Neuronal stem cell (in vitro differentiated cells): Measurements from ENCODE around the gene TAS1R3.

Experiments
- DNase-seq: peaks from one replicate; pipeline ENCODE4 v3.0.0-alpha.2; 2013; ENCODE audit warnings: low spot score
- H2AFZ ChIP-seq: one replicate; pipeline ENCODE4 v1.6.1; 2013; ENCODE audit warnings: mild to moderate bottlenecking, low read length, inconsistent platforms
- H2AK5ac ChIP-seq: 2 replicates; pipeline ENCODE4 v1.6.1; 2013; ENCODE audit warnings: low read depth, mild to moderate bottlenecking, inconsistent platforms, low read length, moderate library complexity, mixed read lengths
- H2BK120ac ChIP-seq: 2 replicates; pipeline ENCODE4 v1.6.1; 2013; ENCODE audit warnings: low read depth, mild to moderate bottlenecking, inconsistent platforms, low read length, moderate library complexity, mixed read lengths
- H2BK12ac ChIP-seq: one replicate; pipeline ENCODE4 v1.6.1; 2013; ENCODE audit warnings: low read length, inconsistent platforms
- H2BK15ac ChIP-seq: 2 replicates; pipeline ENCODE4 v1.6.1; 2013; ENCODE audit warnings: mild to moderate bottlenecking, low read length, inconsistent platforms, mixed read lengths
- H2BK5ac ChIP-seq: one replicate; pipeline ENCODE4 v1.6.1; 2013; ENCODE audit warnings: inconsistent platforms, mild to moderate bottlenecking, low read length, moderate library complexity
- H3K14ac ChIP-seq: one replicate; pipeline ENCODE4 v1.6.1; 2013; ENCODE audit warnings: low read length, inconsistent platforms
- H3K18ac ChIP-seq: 2 replicates; pipeline ENCODE4 v1.6.1; 2013; ENCODE audit warnings: low read length, inconsistent platforms
- H3K23ac ChIP-seq: 2 replicates; pipeline ENCODE4 v1.6.1; 2013; ENCODE audit warnings: low read depth, mild to moderate bottlenecking, mixed read lengths, low read length, inconsistent platforms; ENCODE audit not compliant: poor library complexity
- H3K27ac ChIP-seq: replicated peaks from 3 replicates; pipeline ENCODE4 v1.5.1; 2013; ENCODE audit warnings: low read length, inconsistent platforms
- H3K27me3 ChIP-seq, 3 experiments: 2 replicates each; pipeline ENCODE4 v1.6.1; 2013; ENCODE audit warnings: low read length in 3 of 3, mild to moderate bottlenecking in 2 of 3, inconsistent platforms in 1 of 3, low read depth in 1 of 3, mixed read lengths in 1 of 3, moderate library complexity in 1 of 3; ENCODE audit not compliant: control insufficient read depth in 3 of 3, insufficient read depth in 3 of 3
- H3K36me3 ChIP-seq, 2 donors: replicated peaks in 1 of 2; 2 replicates each; pipeline ENCODE4 v1.6.1; 2013; ENCODE audit warnings: low read length in 2 of 2; ENCODE audit not compliant: control insufficient read depth in 2 of 2, insufficient read depth in 2 of 2
- H3K4ac ChIP-seq: 2 replicates; pipeline ENCODE4 v1.6.1; 2013; ENCODE audit warnings: inconsistent platforms, mild to moderate bottlenecking, low read length, moderate library complexity
- H3K4me1 ChIP-seq, 2 donors: 1 replicate in 1 of 2; 2 replicates in 1 of 2; pipeline ENCODE4 v1.6.1; 2013; ENCODE audit warnings: low read length in 2 of 2, low read depth in 1 of 2; ENCODE audit not compliant: control insufficient read depth in 2 of 2, insufficient read depth in 1 of 2
- H3K4me2 ChIP-seq: one replicate; pipeline ENCODE4 v1.6.1; 2013; ENCODE audit warnings: mild to moderate bottlenecking, low read length, inconsistent platforms; ENCODE audit not compliant: insufficient read depth, poor library complexity, severe bottlenecking
- H3K4me3 ChIP-seq, 2 donors: 2 replicates each; pipeline ENCODE4 v1.5.1; 2013; ENCODE audit warnings: low read length in 2 of 2, mild to moderate bottlenecking in 2 of 2, inconsistent platforms in 1 of 2, moderate library complexity in 1 of 2
- H3K79me1 ChIP-seq: one replicate; pipeline ENCODE4 v1.6.1; 2013; ENCODE audit warnings: low read depth, mild to moderate bottlenecking, inconsistent platforms, low read length, moderate library complexity
- H3K9ac ChIP-seq: one replicate; pipeline ENCODE4 v1.6.1; 2013; ENCODE audit warnings: mild to moderate bottlenecking, low read depth, low read length, inconsistent platforms; ENCODE audit not compliant: poor library complexity
- H3K9me3 ChIP-seq, 2 donors: replicated peaks in 1 of 2; 2 replicates each; pipeline versions ENCODE3 to v1.6.1; 2013; ENCODE audit warnings: low read length in 2 of 2, mild to moderate bottlenecking in 2 of 2, inconsistent platforms in 1 of 2, low read depth in 1 of 2, mixed read lengths in 1 of 2, moderate library complexity in 1 of 2; ENCODE audit not compliant: control insufficient read depth in 2 of 2, insufficient read depth in 1 of 2
- H4K8ac ChIP-seq: one replicate; pipeline ENCODE4 v1.6.1; 2013; ENCODE audit warnings: low read depth, mild to moderate bottlenecking, inconsistent platforms, low read length, moderate library complexity
- H4K91ac ChIP-seq: one replicate; pipeline ENCODE4 v1.6.1; 2013; ENCODE audit warnings: low read length, low read depth, mild to moderate bottlenecking, inconsistent platforms; ENCODE audit not compliant: poor library complexity
- WGBS, 2 donors: extraction: QIAGEN DNeasy Blood & Tissue Kit; methylation state at CpG; one replicate each; pipeline ENCODE4 v1.1.7; 2013; ENCODE audit warnings: missing lambda C conversion rate in 2 of 2, mixed read lengths in 1 of 2; ENCODE audit not compliant: insufficient read length in 2 of 2, insufficient replicate concordance in 1 of 2; ENCODE audit errors: extremely low coverage in 2 of 2; 5-methylcytosine and 5-hydroxymethylcytosine counted together

The TAS1R3 gene

DNA sequence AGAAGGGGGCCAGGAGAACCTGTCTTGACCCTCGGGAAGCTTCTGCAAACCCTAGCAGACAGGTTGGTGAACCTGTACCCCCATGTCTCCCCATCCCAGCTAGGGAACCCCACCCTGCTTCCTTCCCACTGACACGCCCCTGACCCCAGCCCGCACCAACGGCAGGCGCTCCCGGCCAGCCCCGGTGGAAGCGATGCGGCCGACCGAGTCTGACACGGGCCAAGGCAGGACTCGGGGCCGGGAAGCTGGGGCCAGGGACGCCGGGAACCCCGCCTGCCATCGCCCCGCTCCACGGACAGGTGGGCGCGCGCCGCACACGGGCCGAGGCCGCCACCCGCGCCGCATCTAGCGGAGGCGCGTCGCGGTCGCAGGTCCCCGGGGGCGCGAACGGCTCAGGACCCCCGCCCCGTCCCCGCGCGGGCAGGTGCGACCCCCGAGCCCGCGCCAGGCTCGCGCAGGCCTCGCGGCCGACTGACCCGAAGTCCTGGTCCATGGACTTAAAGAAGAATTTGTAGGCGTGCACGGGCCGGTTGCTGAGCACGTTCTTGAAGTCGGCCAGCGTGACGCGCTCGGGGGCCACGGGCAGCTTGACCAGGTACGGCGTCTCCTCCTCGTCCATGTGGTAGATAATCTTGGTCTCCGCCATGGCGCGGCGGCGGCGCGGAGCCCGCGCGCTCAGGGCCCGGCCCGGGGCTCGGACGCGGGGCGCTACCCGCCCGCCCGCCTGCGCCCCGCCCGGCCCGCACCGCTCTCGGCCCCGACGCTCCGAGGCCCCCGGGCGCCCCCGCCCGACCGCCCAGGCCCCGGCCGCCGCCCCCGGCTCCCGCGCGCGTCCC lies 17.6 kb downstream of the TAS1R3 start:
- peak overlapping the region; percentile 67 for H2BK15ac ChIP-seq
- H3K14ac ChIP-seq: peak overlapping the region; percentile 97
- no CpG with 5 or more reads among the region's 109 CpGs for WGBS, 2 donors
- peaks cover 24 to 27% of the 10 kb centered on the region in 2 donors for H3K4me1 ChIP-seq
- no peak for DNase-seq
- H3K18ac ChIP-seq: peak overlapping the region; percentile 94
- no peak overlapping the region for H3K4ac ChIP-seq
- H3K4me3 ChIP-seq: peak overlapping the region; percentile 83 to 96
- H3K79me1 ChIP-seq: peaks cover 33% of the 10 kb centered on the region
- peaks cover 2 to 5% of the 10 kb centered on the region in 2 donors for H3K36me3 ChIP-seq
- no peak overlapping the region for H2BK120ac ChIP-seq
- H3K4me2 ChIP-seq: peak overlapping the region; percentile 100
- no peak overlapping the region for H4K91ac ChIP-seq
- peak overlapping the region; percentile 80 for H2AFZ ChIP-seq
- H4K8ac ChIP-seq: peak overlapping the region; percentile 65
- H2BK5ac ChIP-seq: peak overlapping the region; percentile 82
- peaks cover 0 to 6% (median 1%) of the 10 kb centered on the region in 3 experiments for H3K27me3 ChIP-seq
- no peak overlapping the region for H2BK12ac ChIP-seq
- H2AK5ac ChIP-seq: peak overlapping the region; percentile 88
- H3K9ac ChIP-seq: peak overlapping the region; percentile 99
- peak overlapping the region; percentile 98 for H3K23ac ChIP-seq
- H3K9me3 ChIP-seq: peaks cover 0 to 3% of the 10 kb centered on the region in 2 donors
- no peak overlapping the region for H3K27ac ChIP-seq

- WGBS, 2 donors: no CpG with 5 or more reads among the region's 122 CpGs
- peak within 1 kb of the TSS; percentile 100 for H3K4me2 ChIP-seq
- H2BK5ac ChIP-seq: peak within 1 kb of the TSS; percentile 99
- H2BK120ac ChIP-seq: no peak within 1 kb of the TSS
- peaks cover 24 to 34% of the 10 kb centered on the region in 2 donors for H3K4me1 ChIP-seq
- peak within 1 kb of the TSS; percentile 93 for H2AFZ ChIP-seq
- peak within 1 kb of the TSS; percentile 99 for H3K9ac ChIP-seq
- peaks cover 0 to 3% of the 10 kb centered on the region in 2 donors for H3K9me3 ChIP-seq
- H3K27me3 ChIP-seq: peaks cover 0 to 14% (median 6%) of the 10 kb centered on the region in 3 experiments
- peak within 1 kb of the TSS; percentile 96 to 99 for H3K4me3 ChIP-seq
- peak within 1 kb of the TSS; percentile 65 for H4K8ac ChIP-seq
- peak within 1 kb of the TSS; percentile 97 for H4K91ac ChIP-seq
- H3K23ac ChIP-seq: peak within 1 kb of the TSS; percentile 98
- H2AK5ac ChIP-seq: peak within 1 kb of the TSS; percentile 97
- peak within 1 kb of the TSS; percentile 97 for H3K14ac ChIP-seq
- H3K18ac ChIP-seq: peak within 1 kb of the TSS; percentile 99
- peak within 1 kb of the TSS; percentile 84 for H2BK12ac ChIP-seq
- H3K79me1 ChIP-seq: peaks cover 29% of the 10 kb centered on the region
- peak; percentile 69 for DNase-seq
- peaks cover 2 to 5% of the 10 kb centered on the region in 2 donors for H3K36me3 ChIP-seq
- peak within 1 kb of the TSS; percentile 84 for H3K27ac ChIP-seq
- peak within 1 kb of the TSS; percentile 67 for H2BK15ac ChIP-seq
- H3K4ac ChIP-seq: no peak within 1 kb of the TSS
These were observed 18.4 kb downstream of the TAS1R3 start, which contains the start of gene DVL1 for GRCh38 chr1:1349256-1350012. TSS of gene DVL1 (minus strand) at chr1:1349418. CDS start at chr1:1349065, 353 bp downstream.

- peak overlapping the region; percentile 71 for H3K14ac ChIP-seq
- peak overlapping the region; percentile 29 for H3K23ac ChIP-seq
- no peak overlapping the region for H2BK120ac ChIP-seq
- peaks cover 15% of the 10 kb centered on the region for H3K79me1 ChIP-seq
- H4K8ac ChIP-seq: no peak overlapping the region
- H3K9ac ChIP-seq: peak overlapping the region; percentile 60
- peaks cover 26 to 39% of the 10 kb centered on the region in 2 donors for H3K4me1 ChIP-seq
- H3K4me2 ChIP-seq: peak overlapping the region; percentile 33
- peak overlapping the region; percentile 66 for H2BK5ac ChIP-seq
- no CpG with 5 or more reads among the region's 29 CpGs for WGBS, 2 donors
- peak overlapping the region; percentile 10 for H2BK12ac ChIP-seq
- H3K36me3 ChIP-seq: peaks cover 2 to 5% of the 10 kb centered on the region in 2 donors
- peaks cover 0 to 25% (median 14%) of the 10 kb centered on the region in 3 experiments for H3K27me3 ChIP-seq
- H2BK15ac ChIP-seq: no peak overlapping the region
- H2AK5ac ChIP-seq: peak overlapping the region; percentile 94
- no peak overlapping the region for H3K4ac ChIP-seq
- H2AFZ ChIP-seq: no peak overlapping the region
- H3K4me3 ChIP-seq: peak overlapping the region in 1 of 2 donors; percentile 30
- DNase-seq: no peak
- peak overlapping the region; percentile 72 for H4K91ac ChIP-seq
- H3K27ac ChIP-seq: peak overlapping the region; percentile 16
- peaks cover 0 to 3% of the 10 kb centered on the region in 2 donors for H3K9me3 ChIP-seq
- H3K18ac ChIP-seq: peak overlapping the region; percentile 76
These were observed 20.7 kb downstream of the TAS1R3 start for GRCh38 chr1:1351511-1352427.
